Jurkat, Clone E6-1 (cell line): Measurements from ENCODE around the gene MOB2.

Source experiments
- DNase-seq: peaks from one replicate; pipeline ENCODE4 v3.0.0-alpha.2; 2011; ENCODE audit warnings: low read depth, low spot score
- H3K4me3 ChIP-seq: 2 replicates; pipeline ENCODE4 v1.5.1; 2011; ENCODE audit warnings: mild to moderate bottlenecking, low read length, control low read depth, moderate library complexity

MOB2 gene

DNA sequence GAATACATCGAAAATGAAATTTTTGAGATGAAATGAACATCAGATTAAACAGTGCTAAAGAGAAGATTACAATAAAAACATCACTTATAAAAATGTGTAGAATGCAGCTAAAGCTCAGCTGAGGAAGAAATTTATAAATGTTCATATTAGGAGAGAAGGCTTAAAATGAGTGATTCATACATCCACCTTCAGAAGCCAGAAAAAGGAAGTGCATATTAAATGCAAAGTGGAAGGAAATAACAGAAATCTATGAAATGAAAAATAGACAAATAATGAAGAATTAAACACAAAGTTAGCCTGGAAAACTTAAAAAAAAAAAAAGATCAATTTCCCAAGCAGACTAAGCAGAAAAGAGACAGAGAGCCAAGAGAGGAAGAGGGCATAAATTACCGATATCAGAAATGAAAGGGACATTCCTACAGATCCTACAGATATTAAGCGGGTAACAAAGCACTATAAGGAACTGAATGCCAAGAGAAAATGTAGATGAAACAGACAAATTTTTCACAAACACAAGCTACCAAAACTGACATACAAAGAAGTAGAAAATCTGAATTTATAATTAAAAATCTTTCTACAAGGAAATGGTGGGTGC lies 7.2 kb upstream of the MOB2 start:
- no peak overlapping the region for H3K4me3 ChIP-seq
- DNase-seq, result no peak

- no peak for DNase-seq
Measured at GRCh38 chr11:1491379-1491778, 4.8 kb upstream of the MOB2 start.

GRCh38 chr11:1490651-1491050 lies 4.1 kb upstream of the MOB2 start:
- no peak overlapping the region for H3K4me3 ChIP-seq
- DNase-seq, result no peak

More at GRCh38 chr11:1491379-1491778, 4.8 kb upstream of the MOB2 start:
- H3K4me3 ChIP-seq, result no peak overlapping the region

DNA sequence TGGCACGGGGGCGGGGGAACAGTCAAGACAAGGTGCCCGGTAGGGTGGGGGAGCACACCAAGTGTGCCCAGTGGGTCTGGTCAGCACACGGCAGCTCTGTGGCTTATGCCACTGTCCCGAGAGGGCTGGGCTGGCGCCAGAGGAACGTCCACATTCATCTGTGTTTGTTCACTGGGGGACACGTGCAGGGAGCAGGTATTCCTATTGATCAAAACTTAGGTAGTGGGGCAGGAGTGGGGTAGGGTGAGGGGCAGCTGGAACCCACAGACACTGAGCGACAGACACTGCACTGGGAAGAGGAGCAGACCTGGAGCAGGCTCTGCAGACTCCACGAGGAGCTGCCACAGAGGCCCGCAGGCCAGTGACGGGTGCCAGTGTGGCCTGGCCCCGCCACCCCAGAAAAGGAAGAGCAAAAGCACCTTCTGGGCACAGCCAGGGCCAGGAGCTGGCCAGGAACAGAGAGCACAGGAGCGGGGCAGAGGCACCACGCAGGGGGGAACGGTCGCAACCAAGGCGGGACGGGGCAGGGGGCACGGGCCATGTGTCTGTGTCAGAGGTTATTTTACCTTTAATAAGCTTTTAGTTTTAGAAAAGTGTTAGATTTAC lies 2.1 kb upstream of the MOB2 start:
- no peak for DNase-seq
- H3K4me3 ChIP-seq, result no peak overlapping the region

DNA sequence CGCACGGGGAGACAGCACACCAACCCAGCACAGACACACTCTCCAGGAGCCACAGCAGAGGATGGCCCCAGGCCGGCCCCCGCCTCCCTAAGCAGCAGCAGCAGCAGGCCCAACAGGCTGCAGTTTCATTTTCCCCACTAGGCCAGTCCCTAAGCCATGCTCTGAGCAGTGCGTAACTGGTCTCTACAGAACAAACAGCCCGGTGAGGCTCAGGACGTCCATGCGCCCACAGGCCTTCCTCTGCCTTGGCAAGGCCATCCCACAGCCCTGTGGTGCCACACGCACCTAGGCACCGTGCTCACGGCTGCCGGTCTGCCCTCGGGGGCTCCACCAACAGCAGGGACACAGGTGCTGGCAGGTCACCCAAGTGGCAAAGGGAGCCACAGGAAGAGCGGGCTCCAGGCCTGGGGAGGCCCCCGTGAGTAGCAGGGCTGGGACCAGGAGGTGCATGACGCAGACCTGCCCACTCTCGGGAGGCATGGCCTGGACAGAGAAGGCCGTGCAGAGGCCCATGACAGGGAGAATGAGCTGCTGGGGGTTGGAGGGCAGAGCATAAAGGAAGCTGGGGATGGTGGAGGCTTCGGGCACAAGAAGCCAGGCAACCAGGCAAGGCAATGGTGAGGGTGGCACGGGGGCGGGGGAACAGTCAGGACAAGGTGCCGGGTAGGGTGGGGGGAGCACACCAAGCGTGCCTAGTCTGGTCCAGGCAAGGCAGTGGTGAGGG lies 1.4 kb upstream of the MOB2 start:
- H3K4me3 ChIP-seq, result no peak overlapping the region
- no peak for DNase-seq

- no peak for DNase-seq
Measured at GRCh38 chr11:1487091-1487850, 692 bp upstream of the MOB2 start.

DNA sequence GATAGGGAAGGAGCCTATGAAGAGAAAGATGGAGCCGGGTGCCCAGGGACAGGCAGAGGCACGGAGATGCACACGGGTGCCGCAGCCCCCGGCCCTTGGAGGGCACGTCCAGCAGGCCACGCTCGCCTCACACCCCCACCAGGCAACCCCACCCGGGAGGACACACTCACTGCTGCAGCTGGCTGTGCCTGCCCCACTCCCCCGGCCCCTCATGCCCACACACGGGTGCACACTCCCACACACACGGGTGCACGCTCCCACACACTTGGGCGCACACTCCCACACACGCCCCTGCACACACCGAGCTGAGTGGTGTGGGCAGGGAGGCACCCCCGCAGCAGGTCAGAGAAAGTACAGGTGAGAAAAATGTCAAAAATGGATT lies 1.1 kb downstream of the MOB2 start:
- H3K4me3 ChIP-seq, result no peak overlapping the region
- no peak for DNase-seq

More at GRCh38 chr11:1487091-1487850, 692 bp upstream of the MOB2 start:
- H3K4me3 ChIP-seq, result no peak overlapping the region

GRCh38 chr11:1484695-1485503 lies 1.7 kb downstream of the MOB2 start:
- H3K4me3 ChIP-seq, result no peak overlapping the region
- DNase-seq, result no peak

GRCh38 chr11:1484061-1484671 lies 2.4 kb downstream of the MOB2 start:
- no peak overlapping the region for H3K4me3 ChIP-seq
- no peak for DNase-seq

DNA sequence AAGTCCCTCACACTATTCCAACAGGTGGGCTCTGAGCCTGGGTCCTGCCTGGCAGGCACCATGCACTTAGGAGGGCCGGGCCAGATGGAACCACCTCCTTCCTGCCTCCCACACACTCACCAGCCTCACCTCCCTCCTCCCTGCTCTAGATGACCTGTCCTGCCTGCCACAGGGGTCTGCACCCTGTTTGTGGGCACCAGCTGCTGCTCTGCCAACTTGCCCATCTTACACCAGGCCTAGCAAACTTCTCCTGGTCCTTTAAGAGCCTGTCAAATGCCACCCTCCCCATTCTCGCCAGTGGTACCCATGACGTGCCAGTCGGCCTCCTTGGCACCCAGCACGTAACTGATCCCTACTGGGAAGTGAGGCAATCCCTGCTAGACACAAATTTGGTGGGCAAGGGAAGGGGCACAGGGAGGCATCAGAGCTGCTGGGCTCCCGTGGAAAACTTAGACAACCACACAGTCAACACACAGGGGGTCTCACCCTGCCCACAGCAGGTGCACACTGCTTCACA lies 3.1 kb downstream of the MOB2 start:
- no peak overlapping the region for H3K4me3 ChIP-seq
- DNase-seq, result no peak

DNA sequence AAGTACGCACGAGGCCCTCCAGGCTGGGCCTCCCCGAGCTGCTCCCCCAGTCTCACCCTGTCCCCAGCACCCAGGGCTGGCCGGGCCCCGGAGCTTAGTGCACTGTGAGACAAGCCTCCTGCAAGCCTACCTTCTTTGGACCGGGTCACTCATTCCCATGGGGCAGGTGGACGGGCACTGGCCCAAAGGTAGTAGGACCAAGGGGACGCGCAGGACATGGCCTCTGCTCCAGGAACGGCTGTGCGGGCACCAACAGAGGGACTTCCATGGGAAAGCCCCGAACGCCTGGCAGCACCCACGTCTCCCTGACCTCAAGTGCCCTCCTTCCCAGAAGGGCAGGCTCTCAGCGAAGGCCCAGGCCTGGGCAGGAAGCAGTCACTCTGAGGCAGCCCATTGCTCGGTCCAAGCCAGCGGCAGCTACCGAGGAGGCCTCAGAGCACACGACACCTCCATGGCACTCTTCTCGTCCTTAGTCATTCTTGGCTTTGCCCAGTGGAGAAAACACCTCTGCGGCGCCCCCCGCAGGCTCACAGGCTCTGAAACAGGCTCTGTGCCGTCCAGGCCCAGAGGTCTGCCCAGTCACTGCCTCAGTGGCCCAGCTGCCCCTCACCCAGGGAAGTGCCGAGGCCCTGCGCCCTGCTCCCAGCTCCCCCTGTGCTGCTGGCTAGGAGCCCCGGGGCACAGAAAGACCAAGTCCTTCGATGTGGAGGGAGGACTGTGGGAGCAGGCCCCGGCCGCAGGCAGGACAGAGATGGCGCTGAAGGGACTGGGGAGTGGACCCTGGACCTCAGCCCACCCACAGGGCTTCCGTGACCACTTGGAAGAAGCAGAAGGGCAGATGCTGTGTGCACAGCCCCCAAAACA lies 3.8 kb downstream of the MOB2 start:
- no peak overlapping the region for H3K4me3 ChIP-seq
- no peak for DNase-seq

DNA sequence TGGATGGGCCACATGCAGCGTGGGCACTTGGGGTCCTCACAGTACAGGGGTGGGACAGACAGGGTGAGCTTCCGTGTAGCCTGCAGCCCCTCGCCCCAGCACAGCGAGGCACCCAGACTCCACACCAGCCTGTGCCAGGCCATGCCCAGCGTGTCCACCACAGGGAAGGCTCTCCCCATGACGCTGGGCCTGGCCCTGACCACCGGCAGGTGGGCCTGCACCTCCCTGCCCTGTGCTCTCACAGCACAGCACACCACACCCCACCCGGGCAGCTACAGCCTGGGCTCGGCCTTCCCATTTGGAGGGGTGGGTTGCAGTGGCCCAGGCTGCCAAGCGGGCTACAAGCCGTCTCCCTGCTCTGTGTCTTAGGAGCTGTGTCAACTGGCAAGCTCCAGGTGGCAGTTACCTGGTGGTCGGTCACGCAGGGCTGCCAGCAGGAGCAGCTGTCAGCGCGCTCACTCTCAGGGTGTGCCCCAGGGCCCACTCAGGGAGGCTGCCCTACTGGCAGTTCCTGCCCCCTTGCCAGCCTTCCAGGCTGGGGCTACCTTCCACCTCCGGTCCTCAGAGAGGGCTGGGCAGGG lies 4.6 kb downstream of the MOB2 start:
- no peak for DNase-seq
- H3K4me3 ChIP-seq, result no peak overlapping the region

GRCh38 chr11:1481483-1481825 lies 5.1 kb downstream of the MOB2 start:
- DNase-seq, result no peak
- no peak overlapping the region for H3K4me3 ChIP-seq

DNA sequence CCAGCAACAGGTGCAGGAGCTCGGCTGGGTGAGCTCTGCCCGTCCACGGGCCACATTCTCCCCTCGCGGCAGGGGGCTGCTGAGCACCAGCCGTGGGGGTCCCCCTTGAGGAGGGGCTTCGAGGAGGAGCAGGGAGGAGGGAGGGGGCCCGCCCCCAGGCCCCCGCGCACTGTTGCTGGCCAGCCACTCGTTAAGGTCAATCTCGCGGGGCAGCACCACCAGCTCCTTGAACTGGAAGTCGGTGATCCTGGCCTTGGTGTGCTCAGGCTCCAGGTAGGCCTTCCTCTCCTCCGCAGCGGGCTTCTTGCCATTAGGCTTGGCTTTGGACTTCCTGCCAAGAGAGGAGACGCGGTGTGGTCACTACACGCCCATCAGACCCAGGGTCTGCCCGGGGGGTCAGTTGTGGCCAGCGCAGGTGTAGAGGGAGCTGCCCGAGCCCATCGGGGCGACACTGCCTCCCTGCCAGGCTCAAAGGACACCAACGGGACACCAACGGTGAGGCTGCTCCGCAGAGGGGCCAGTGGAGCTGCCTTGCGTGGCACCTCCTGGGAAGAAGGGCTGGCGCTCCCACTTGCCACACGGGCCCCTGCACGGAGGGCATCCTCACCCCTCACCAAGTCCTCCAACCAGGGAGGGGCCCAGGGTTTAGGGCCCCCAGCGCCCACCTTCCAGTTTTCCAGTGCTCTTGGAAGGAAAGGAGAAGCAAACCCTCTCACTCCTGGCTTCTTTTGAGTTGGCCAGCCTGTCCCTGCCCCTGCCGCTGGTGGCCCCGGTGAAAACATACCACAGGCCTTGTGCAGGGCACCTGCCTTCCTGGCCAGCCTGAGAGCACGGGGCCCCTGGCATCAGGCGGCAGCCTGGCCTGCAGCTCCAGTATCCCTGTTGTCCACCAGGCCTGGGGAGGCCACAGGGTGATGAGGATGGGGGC lies 5.8 kb downstream of the MOB2 start:
- no peak overlapping the region for H3K4me3 ChIP-seq
- no peak for DNase-seq

DNA sequence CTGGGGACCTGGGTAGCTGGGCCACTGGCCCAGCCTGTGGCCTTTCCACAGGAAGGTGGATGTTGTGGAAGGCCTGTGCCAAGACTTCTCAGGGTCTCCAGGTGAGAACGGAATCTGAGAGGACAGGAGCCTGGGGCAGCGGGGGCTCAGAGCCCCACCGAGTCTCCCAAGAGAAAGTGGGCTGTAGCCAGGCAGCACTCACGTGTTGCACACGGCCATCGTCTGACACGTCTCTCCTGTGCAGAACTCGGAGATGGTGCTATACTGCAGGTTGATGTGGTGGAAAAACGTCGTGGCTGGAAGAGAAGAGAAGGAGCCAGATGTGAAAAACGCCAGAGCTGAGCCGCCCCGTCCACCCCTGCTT lies 6.4 kb downstream of the MOB2 start:
- no peak overlapping the region for H3K4me3 ChIP-seq
- no peak for DNase-seq

DNA sequence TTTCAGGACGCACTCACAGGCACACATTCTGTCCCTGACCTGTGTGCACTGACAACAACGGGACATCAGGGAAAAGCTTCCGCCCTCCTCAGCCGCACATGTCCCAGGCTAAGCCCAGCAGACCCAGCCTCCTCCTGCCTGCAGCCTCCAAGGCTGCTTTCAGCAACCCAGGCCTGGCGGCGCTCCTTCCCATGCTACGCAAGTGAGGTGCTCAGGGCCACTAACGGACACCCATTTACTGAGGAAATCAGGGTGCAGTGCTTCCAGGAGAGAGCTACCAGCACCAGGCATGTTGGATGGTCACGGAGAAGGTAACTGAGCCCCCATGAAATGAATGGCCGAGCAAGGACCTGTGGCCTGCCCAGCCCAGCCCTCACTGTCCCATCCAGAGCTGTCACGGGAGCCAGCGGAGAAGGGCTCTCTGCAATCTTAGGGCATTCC lies 6.9 kb downstream of the MOB2 start:
- no peak for DNase-seq

More for the DNA sequence above, 6.9 kb downstream of the MOB2 start:
- H3K4me3 ChIP-seq, result no peak overlapping the region
